K562 (cell line): ENCODE measurements around the gene CD248.

ENCODE experiments used
- ATF7 ChIP-seq: fragments of 450-650 bp; IDR thresholded peaks from 2 replicates; pipeline ENCODE4 v1.7.1; 2014; ENCODE audit warnings: mild to moderate bottlenecking, moderate library complexity
- BRD4 ChIP-seq: fragments of 200-600 bp; sonication (generic); IDR thresholded peaks from 2 replicates; pipeline ENCODE4 v1.6.1; 2017; ENCODE audit warnings: inconsistent platforms
- DPF2 ChIP-seq: fragments of 450-650 bp; IDR thresholded peaks from 2 replicates; pipeline ENCODE4 v1.6.1; 2016
- E2F1 ChIP-seq: sonication (generic); formaldehyde crosslinking; IDR thresholded peaks from 2 replicates; pipeline ENCODE4 v1.8.1; 2023; ENCODE audit warnings: mild to moderate bottlenecking, missing genetic modification reagents, moderate library complexity
- EGR1 ChIP-seq: fragments of 450-650 bp; conservative IDR thresholded peaks from 2 replicates; pipeline ENCODE4 v1.6.1; 2017; ENCODE audit warnings: mild to moderate bottlenecking
- MLX ChIP-seq, 2 experiments: fragments of 450-650 bp in 1 of 2; sonication (generic) in 1 of 2; formaldehyde crosslinking; conservative IDR thresholded peaks; 2 replicates each; pipeline versions ENCODE4 v1.4.0 to v1.8.1; 2020 to 2022; ENCODE audit warnings: mild to moderate bottlenecking in 1 of 2, missing genetic modification reagents in 1 of 2
- POLR2A ChIP-seq: fragments of 450-650 bp; conservative IDR thresholded peaks from 2 replicates; pipeline ENCODE4 v1.6.1; 2016
- RAD21 ChIP-seq, 2 experiments: fragments of 250-450 bp in 1 of 2; fragments of 450-650 bp in 1 of 2; sonication (Bioruptor Pico) in 1 of 2; formaldehyde crosslinking in 1 of 2; IDR thresholded peaks in 1 of 2; conservative IDR thresholded peaks in 1 of 2; 2 replicates each; pipeline versions ENCODE4 v1.4.0 to v1.8.0; 2020 to 2022; ENCODE audit warnings: mild to moderate bottlenecking in 2 of 2, moderate library complexity in 1 of 2
- RBM17 ChIP-seq: fragments of 200-400 bp; formaldehyde crosslinking; IDR thresholded peaks from 2 replicates; pipeline ENCODE4 v1.6.1; 2017; ENCODE audit warnings: low read depth, mild to moderate bottlenecking, low read length, borderline replicate concordance
- ZNF165 ChIP-seq: fragments of 250-450 bp; sonication (Bioruptor Pico); IDR thresholded peaks from 2 replicates; pipeline ENCODE4 v1.4.0; 2020; ENCODE audit warnings: borderline replicate concordance
- ZNF41 ChIP-seq: fragments of 250-450 bp; sonication (Bioruptor Pico); conservative IDR thresholded peaks from 2 replicates; pipeline ENCODE4 v1.4.0; 2020; ENCODE audit warnings: mild to moderate bottlenecking
- TF ChIP-seq, protein P1 (sequence below): fragments of 450-650 bp; IDR thresholded peaks from one replicate; pipeline ENCODE4 v1.6.1; 2018; ENCODE audit warnings: mild to moderate bottlenecking, moderate library complexity; ENCODE audit not compliant: partially characterized antibody
- TF ChIP-seq, protein P2 (sequence below), 3 experiments: IDR thresholded peaks in 2 of 3; conservative IDR thresholded peaks in 1 of 3; 2 replicates each; pipeline ENCODE4 v1.5.1; 2011 to 2012; ENCODE audit warnings: low read length in 3 of 3, mild to moderate bottlenecking in 3 of 3, control low read depth in 2 of 3, improper control_type of control experiment in 1 of 3, inconsistent platforms in 1 of 3, low read depth in 1 of 3, mixed read lengths in 1 of 3, moderate library complexity in 1 of 3; ENCODE audit not compliant: insufficient read depth in 2 of 3

GRCh38 chr11:66287211-66287888 lies 29.5 kb downstream of the CD248 start:
- TF ChIP-seq BRD4 (no peak), RBM17 (no peak), EGR1 (no peak), E2F1 (CRISPR knock-in tag) (no peak), ZNF165 (CRISPR knock-in tag) (no peak), ATF7 (no peak), DPF2 (no peak), RAD21 (CRISPR knock-in tag; conservative IDR thresholded peaks at IDR 0.05 in 1 of 2, IDR thresholded peaks at IDR 0.05 in 1 of 2) (no peak), MLX (CRISPR knock-in tag; conservative IDR thresholded peaks at IDR 0.05) (no peak), ZNF41 (CRISPR knock-in tag) (no peak), POLR2A (no peak)
- TF ChIP-seq, protein P1, sequence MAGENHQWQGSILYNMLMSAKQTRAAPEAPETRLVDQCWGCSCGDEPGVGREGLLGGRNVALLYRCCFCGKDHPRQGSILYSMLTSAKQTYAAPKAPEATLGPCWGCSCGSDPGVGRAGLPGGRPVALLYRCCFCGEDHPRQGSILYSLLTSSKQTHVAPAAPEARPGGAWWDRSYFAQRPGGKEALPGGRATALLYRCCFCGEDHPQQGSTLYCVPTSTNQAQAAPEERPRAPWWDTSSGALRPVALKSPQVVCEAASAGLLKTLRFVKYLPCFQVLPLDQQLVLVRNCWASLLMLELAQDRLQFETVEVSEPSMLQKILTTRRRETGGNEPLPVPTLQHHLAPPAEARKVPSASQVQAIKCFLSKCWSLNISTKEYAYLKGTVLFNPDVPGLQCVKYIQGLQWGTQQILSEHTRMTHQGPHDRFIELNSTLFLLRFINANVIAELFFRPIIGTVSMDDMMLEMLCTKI = no peak
- TF ChIP-seq, protein P2, sequence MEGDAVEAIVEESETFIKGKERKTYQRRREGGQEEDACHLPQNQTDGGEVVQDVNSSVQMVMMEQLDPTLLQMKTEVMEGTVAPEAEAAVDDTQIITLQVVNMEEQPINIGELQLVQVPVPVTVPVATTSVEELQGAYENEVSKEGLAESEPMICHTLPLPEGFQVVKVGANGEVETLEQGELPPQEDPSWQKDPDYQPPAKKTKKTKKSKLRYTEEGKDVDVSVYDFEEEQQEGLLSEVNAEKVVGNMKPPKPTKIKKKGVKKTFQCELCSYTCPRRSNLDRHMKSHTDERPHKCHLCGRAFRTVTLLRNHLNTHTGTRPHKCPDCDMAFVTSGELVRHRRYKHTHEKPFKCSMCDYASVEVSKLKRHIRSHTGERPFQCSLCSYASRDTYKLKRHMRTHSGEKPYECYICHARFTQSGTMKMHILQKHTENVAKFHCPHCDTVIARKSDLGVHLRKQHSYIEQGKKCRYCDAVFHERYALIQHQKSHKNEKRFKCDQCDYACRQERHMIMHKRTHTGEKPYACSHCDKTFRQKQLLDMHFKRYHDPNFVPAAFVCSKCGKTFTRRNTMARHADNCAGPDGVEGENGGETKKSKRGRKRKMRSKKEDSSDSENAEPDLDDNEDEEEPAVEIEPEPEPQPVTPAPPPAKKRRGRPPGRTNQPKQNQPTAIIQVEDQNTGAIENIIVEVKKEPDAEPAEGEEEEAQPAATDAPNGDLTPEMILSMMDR (IDR thresholded peaks at IDR 0.05 in 2 of 3, conservative IDR thresholded peaks at IDR 0.05 in 1 of 3; ENCODE audit: insufficient read depth in 2 of 3, low read depth in 1 of 3, low read length in 3 of 3) = no peak
